ENCODE measurements around the gene GTPBP10. TPM values are rescaled to one million over a fixed set of nuclear protein-coding genes. Genes with fewer than 3 reads are reported as not detected.

GTPBP10 gene, protein sequence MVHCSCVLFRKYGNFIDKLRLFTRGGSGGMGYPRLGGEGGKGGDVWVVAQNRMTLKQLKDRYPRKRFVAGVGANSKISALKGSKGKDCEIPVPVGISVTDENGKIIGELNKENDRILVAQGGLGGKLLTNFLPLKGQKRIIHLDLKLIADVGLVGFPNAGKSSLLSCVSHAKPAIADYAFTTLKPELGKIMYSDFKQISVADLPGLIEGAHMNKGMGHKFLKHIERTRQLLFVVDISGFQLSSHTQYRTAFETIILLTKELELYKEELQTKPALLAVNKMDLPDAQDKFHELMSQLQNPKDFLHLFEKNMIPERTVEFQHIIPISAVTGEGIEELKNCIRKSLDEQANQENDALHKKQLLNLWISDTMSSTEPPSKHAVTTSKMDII
- 40.8 and 50.1 TPM in 2 replicates for polyA plus RNA-seq

DNA sequence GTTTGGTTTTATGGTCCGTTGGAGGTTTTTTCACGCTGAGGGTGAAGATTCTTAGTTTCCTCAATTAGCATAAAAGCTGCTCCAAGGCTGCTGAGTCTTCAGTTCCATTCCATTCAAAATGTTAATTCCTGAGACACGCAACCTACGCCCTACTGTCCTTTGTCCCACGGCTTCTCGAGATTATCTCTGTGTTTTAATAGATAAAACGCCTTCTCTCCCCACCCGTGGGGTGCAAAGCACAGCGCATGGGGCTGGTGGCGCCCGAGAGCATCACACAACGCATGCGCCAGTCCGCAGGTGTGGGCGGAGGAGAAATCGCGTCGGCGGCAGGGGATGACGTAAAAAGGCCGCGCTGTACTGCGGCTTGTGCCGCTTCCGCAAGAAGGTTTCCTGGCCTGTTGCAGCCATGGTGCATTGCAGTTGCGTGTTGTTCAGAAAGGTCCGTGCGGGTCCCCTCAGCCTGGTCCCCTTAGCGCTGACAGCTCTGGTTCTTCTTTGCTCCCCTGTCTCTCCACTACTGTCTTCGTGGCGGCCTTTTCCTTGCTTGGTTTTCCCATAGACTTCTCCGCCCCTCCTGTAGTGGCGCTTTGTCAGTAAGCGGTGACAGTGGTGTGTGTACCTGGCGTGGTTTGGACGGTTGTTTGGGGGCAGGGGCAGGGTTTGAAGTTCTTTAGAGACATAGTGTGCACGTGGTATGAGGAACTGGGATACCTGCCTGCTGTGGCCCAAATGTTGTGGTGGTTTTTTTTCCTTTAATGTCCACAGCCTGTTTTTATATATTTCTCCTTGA is at the start of gene GTPBP10:
Gene GTPBP10, plus strand, starts transcription at position 381 of the 790 bp plus-strand sequence. Its CDS starts 26 bp downstream, at position 407.

DNA sequence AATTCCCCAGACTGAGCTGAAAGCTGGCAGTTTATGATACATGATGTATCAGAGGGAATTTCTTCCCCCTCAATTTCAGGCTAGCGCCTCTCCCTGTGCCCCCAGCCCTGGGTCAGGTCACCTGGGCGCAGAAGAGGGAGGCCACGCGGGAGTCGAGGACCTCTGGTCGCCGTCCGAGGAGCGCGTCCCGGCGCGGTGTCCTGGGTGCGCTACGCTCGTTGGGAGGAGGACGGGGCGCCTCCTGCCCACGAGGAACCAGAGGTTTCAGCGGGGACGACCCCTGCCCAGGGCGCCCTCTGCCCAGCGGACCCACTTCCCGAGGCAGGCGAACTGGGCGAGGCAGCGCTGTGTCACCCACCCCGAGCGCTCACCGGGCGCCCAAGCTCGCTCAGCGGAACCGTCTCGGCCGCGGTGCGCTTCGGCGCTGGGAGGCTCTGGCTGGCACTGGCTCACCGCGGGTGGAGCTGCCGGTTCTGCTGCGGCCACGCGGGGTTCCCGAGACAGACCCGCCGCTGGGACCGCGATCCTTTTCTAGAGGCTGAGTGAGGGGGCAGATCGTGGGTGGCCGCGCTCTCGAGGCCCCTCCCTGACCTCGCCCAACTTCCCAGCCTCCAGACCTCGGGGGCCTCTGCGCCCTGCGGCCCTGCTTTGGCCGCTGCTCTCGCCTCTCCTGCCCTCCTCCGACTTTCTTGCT is 25.6 kb upstream of the GTPBP10 start, which contains the start of gene FAM237B:
Gene FAM237B, minus strand, starts transcription at position 504 of the 694 bp plus-strand sequence. CDS start 1,556 bp downstream, outside the sequence.

DNA sequence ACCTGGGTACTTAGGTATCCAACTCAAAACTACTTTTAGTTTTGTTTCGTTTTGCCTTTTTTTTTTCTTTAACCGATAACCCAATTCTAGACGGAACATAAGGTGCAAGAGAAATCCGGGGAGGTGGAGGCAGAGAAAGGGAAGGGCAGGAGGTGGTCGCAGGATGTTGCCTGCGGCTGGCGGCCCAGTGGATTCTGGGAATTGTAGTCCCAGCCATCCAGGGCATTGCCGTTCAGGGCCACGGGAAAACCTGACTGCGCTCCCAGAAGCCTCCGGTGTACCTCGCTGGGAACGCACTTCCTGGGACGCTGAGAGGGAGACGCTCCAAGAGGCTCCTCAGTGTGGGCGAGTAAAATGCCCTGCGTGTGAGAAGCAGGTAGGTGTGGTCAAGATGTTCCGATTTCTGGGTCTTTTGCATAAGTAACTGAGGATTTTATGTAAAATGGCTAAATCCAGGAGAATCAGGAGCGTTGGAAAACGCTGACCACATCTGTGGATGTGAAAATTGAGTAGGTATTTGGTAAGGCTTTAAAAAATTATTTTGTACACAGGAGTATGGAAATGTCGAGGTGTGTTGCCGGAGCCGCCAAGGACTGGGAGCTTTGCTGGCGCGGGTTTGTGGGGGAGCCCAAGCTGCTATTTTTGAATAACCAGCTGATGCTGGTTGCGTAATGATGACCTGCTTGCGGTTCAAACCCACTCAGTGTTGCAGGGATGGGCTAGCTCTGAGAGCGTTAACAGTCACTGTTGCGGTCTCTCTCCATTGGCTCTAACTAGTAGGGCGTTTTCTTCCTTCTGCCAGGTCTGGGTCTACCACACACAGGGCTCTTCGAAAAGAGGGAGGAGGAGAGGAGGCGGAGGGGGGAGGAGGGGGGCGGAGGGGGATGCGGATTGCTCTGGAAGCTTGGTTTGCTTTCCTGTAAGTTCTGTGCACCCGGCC is 56.9 kb downstream of the GTPBP10 start, which contains the start of gene CLDN12:
Gene CLDN12, plus strand, starts transcription at position 288 of the 940 bp plus-strand sequence. CDS start 9,216 bp downstream, outside the sequence.

Other genes starting within 250 kb of the GTPBP10 start
- 5.1 and 24.3 TPM in 2 replicates for gene STEAP1, start 192.2 kb upstream of the GTPBP10 start, polyA plus RNA-seq
- 195 and 201 TPM in 2 replicates for gene STEAP2, start 135.0 kb upstream of the GTPBP10 start, polyA plus RNA-seq
- gene CFAP69, start 101.5 kb upstream of the GTPBP10 start, polyA plus RNA-seq = 6.6 and 11.6 TPM in 2 replicates
- gene FAM237B, start 25.4 kb upstream of the GTPBP10 start, polyA plus RNA-seq = not detected in 2 replicates
- gene CLDN12, start 56.7 kb downstream of the GTPBP10 start, polyA plus RNA-seq = 111 and 117 TPM in 2 replicates
- 1.3 TPM in 1 of 2 replicates, not detected in the other for gene PTTG1IP2, start 122.9 kb downstream of the GTPBP10 start, polyA plus RNA-seq
- gene CDK14, start 249.6 kb downstream of the GTPBP10 start, polyA plus RNA-seq = 98.2 and 105 TPM in 2 replicates

Measured in Purkinje cell (primary cell).